Neural progenitor cell (in vitro differentiated cells): ENCODE measurements around the gene NDUFA11.

Experiments
- CTCF ChIP-seq: fragments of 200-600 bp; sonication (generic); IDR thresholded peaks from 2 replicates; pipeline ENCODE4 v1.5.1; 2017; ENCODE audit warnings: antibody characterized with exemption, mild to moderate bottlenecking
- EZH2 ChIP-seq: fragments of 200-600 bp; sonication (generic); IDR thresholded peaks from 2 replicates; pipeline ENCODE4 v1.6.1; 2017; ENCODE audit warnings: antibody characterized with exemption, mild to moderate bottlenecking, moderate library complexity
- EZH2phosphoT487 ChIP-seq: fragments of 200-600 bp; sonication (generic); IDR thresholded peaks from 2 replicates; pipeline ENCODE4 v1.6.1; 2017; ENCODE audit warnings: antibody characterized with exemption

- TF ChIP-seq CTCF = no peak
- no peak for TF ChIP-seq EZH2phosphoT487
- no peak for TF ChIP-seq EZH2
Measured at GRCh38 chr19:5913739-5914357, 10.3 kb upstream of the NDUFA11 start, which contains the start of gene CAPS.
